Esophagus muscularis mucosa (tissue), 4 donors: ENCODE measurements around the gene INPP5A.

Experiments
- EP300 ChIP-seq: sonication (generic); formaldehyde crosslinking; IDR thresholded peaks from one replicate; pipeline ENCODE4 v1.6.1; 2017; ENCODE audit warnings: antibody characterized with exemption
- POLR2AphosphoS5 ChIP-seq, 2 donors: sonication (generic); formaldehyde crosslinking; IDR thresholded peaks; one replicate each; pipeline ENCODE4 v1.6.1; 2017; ENCODE audit warnings: antibody characterized with exemption in 2 of 2
- TF ChIP-seq, protein P1 (sequence below), 3 experiments: fragments of 200-600 bp in 2 of 3; fragments of 450-650 bp in 1 of 3; sonication (generic) in 2 of 3; IDR thresholded peaks; one replicate each; pipeline ENCODE4 v1.5.1; 2017 to 2019; ENCODE audit warnings: antibody characterized with exemption in 3 of 3, mild to moderate bottlenecking in 2 of 3, moderate library complexity in 1 of 3

DNA sequence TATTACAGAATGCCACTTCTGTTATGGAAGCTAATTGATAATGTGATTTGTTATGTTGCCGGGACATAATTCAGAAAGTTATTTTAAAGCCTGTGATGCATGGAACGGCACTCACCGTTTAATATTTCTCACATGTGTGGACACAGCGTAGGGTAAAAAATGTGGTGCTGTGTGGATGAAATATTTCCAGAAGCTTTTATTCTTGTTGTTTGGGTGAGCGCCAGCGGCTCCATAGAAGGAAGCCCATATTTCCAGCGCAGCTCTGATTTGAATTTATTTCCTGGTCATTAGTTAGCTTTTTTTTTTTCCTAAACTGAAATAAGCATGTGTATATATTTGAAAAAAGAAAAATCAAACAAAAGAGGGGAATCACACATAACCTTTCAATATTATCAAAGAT is 268.5 kb downstream of the INPP5A start:
- TF ChIP-seq, protein P1, sequence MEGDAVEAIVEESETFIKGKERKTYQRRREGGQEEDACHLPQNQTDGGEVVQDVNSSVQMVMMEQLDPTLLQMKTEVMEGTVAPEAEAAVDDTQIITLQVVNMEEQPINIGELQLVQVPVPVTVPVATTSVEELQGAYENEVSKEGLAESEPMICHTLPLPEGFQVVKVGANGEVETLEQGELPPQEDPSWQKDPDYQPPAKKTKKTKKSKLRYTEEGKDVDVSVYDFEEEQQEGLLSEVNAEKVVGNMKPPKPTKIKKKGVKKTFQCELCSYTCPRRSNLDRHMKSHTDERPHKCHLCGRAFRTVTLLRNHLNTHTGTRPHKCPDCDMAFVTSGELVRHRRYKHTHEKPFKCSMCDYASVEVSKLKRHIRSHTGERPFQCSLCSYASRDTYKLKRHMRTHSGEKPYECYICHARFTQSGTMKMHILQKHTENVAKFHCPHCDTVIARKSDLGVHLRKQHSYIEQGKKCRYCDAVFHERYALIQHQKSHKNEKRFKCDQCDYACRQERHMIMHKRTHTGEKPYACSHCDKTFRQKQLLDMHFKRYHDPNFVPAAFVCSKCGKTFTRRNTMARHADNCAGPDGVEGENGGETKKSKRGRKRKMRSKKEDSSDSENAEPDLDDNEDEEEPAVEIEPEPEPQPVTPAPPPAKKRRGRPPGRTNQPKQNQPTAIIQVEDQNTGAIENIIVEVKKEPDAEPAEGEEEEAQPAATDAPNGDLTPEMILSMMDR (IDR thresholded peaks at IDR 0.05): no peak
- no peak for TF ChIP-seq EP300
- no peak for TF ChIP-seq POLR2AphosphoS5 (IDR thresholded peaks at IDR 0.05)
